Stimulated activated naive CD8-positive, alpha-beta T cell treated with anti-CD3 and anti-CD28 coated beads, Interleukin-15, amount 100 ng/mL, for 72 hours (primary cell): ENCODE results near the gene ABLIM3.
"Not testable (repeated sequence)": the region's sequence is repeated elsewhere in the genome, so short reads cannot be mapped to it uniquely, and the experiment has no call there.

Source experiments
- ATAC-seq: fragments of 150-1000 bp; cut with Tn5 transposase; 2 replicates; pipeline ENCODE4 v1.10.0; 2021; ENCODE audit warnings: mild to moderate bottlenecking, moderate library complexity
- DNase-seq, 2 donors: peaks; one replicate each; pipeline ENCODE4 v3.0.0; 2021 to 2022
- H3K27ac Mint-ChIP-seq, 2 donors: one replicate each; pipeline ENCODE4 v1.8.0; 2022; ENCODE audit warnings: mild to moderate bottlenecking in 2 of 2, mixed read lengths in 2 of 2, moderate library complexity in 2 of 2
- H3K27me3 Mint-ChIP-seq: one replicate; pipeline ENCODE4 v1.8.0; 2022; ENCODE audit warnings: mixed read lengths
- H3K4me1 Mint-ChIP-seq: one replicate; pipeline ENCODE4 v1.8.0; 2022; ENCODE audit warnings: mild to moderate bottlenecking, mixed read lengths
- H3K4me3 Mint-ChIP-seq, 2 donors: one replicate each; pipeline ENCODE4 v1.8.0; 2022; ENCODE audit warnings: mild to moderate bottlenecking in 2 of 2, mixed read lengths in 2 of 2, moderate library complexity in 1 of 2
- H3K9me3 Mint-ChIP-seq, 2 donors: one replicate each; pipeline ENCODE4 v1.8.0; 2022; ENCODE audit warnings: mixed read lengths in 2 of 2

Gene ABLIM3

DNA sequence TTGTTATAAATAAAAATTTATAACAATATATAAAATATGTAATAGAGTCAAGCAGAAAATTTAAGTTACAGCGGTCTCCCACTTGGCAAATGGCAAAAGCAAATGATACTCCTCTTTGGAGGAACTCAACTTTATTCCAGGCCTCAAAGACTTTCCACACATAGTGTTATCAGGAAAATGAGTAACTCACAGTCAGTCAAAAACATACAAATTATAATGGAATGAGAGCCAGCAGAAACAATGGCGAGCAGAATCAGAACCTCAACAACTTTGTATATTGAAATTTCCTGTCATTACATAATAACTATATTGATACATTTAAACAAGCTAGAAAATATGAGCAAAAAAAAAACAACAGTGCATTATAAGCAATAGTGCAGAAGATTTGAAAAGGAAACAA is 45.2 kb downstream of the ABLIM3 start:
- Mint-ChIP-seq H3K4me1 (no peaks in the 10 kb centered on the region), H3K27ac (no peak overlapping the region), H3K27me3 (peaks cover 11% of the 10 kb centered on the region), H3K4me3 (no peak overlapping the region), H3K9me3 (no peaks in the 10 kb centered on the region)
- ATAC-seq, result no peak
- no peak for DNase-seq

DNA sequence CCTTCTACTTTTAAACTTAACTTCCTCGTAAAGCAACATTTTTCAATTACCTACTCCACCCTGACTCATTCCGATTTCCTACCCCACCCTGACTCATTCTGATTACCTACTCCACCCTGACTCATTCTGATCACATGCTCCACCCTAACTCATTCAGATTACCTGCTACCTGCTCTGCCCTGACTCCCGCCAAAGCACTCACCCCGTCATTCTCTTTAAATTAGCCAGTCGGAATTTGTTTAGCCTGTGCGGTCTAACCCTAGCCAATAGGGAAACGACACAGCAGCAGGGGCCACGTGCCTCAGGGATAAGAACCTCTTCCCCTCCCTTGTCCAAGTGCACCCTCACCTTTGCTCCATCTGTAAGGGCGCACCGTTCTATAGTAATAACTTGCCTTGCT is 46.3 kb downstream of the ABLIM3 start:
- ATAC-seq, H3K4me3 Mint-ChIP-seq, H3K9me3 Mint-ChIP-seq, DNase-seq, H3K27ac Mint-ChIP-seq, H3K4me1 Mint-ChIP-seq: not testable (repeated sequence)
- H3K27me3 Mint-ChIP-seq, result peaks cover 11% of the 10 kb centered on the region

DNA sequence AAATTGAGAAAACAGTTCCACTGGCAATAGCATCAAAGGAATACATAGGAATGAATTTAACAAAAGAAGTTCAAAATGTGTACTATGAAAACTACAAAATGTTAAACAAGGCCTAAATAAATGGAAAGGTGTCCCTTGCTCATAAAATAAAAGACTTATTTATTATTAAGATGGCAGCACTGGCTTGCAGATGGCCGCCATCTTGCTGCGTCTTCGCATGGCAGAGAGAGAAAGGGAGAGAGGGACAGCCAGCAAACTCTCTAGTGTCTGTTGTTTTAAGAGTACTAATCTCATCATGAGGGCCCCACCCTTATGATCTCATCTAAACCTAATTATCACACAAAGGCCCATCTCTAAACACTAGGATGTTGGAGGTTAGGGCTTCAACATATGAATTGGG is 47.1 kb downstream of the ABLIM3 start:
- no peak for ATAC-seq
- H3K9me3 Mint-ChIP-seq, result no peaks in the 10 kb centered on the region
- DNase-seq, result no peak
- peaks cover 10% of the 10 kb centered on the region for H3K27me3 Mint-ChIP-seq
- H3K4me3 Mint-ChIP-seq, result no peak overlapping the region
- H3K27ac Mint-ChIP-seq, result no peak overlapping the region
- no peaks in the 10 kb centered on the region for H3K4me1 Mint-ChIP-seq

DNA sequence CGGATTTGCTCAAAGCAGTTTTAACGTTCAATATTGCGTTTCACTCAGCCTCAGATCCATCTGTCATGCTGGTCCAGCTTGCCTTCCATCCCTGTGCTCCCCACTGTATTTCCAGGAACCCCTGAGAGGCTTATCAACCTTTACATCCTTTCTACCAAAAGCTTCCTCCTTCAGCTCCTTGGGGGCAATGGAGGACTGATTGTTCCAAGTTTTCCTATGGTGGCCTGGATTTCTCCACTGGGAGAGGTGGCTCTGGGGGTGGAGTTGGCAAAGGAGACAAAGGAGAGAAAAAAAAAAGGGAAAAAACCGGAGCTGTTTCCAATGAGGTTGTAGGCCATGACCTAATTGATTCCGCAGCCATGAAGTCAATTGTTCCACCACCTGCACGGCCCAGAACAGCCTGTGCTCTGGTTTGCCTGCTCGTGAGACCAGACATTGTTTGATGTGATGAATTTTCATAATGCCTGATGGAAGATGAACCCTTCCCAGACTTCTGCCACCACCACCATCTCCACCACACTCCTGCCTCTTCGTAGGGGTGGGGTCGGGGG is 54.1 kb downstream of the ABLIM3 start:
- DNase-seq (no peak), ATAC-seq (no peak)
- Mint-ChIP-seq H3K4me1 (no peaks in the 10 kb centered on the region), H3K4me3 (no peak overlapping the region), H3K27me3 (no peaks in the 10 kb centered on the region), H3K9me3 (no peaks in the 10 kb centered on the region), H3K27ac (no peak overlapping the region)

DNA sequence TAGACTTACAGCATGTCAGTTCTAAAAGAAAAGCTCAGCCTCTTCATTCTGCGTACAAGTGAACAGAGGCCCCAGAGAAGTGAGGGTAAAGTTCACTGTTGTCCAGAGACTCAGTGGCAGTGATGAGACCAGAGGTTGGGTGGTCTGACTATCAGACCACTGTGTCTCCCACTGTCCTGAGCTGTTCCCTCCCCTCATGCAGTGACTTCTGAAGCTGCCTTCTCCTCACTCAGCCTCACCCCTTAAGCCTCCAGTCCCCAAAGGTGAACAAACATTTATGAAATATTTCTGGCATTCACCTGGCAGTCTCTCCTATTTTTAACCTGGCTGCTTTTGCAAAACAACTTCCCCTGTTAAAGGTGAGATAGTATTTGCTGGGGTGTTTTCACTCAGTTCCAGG is 54.7 kb downstream of the ABLIM3 start:
- DNase-seq (no peak), ATAC-seq (no peak)
- Mint-ChIP-seq H3K4me1 (no peaks in the 10 kb centered on the region), H3K27ac (peak overlapping the region in 1 of 2 donors; percentile 4), H3K4me3 (no peak overlapping the region), H3K9me3 (no peaks in the 10 kb centered on the region), H3K27me3 (no peaks in the 10 kb centered on the region)

DNA sequence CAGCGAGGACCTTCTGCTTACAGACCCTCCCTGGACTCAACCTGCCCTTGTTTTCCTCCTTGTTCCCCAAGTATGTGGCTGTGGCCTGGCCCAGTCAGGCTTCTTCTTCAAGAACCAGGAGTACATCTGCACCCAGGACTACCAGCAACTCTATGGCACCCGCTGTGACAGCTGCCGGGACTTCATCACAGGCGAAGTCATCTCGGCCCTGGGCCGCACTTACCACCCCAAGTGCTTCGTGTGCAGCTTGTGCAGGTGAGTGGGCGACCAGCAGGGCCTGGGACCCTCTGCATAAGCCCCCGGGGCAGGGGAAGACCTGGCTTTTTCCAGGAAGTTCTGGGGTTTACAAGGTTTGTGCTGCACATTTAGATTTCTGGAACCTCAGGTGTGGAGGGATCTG is 56.9 kb downstream of the ABLIM3 start:
- H3K4me1 Mint-ChIP-seq, result no peaks in the 10 kb centered on the region
- H3K27ac Mint-ChIP-seq, result no peak overlapping the region
- H3K27me3 Mint-ChIP-seq, result no peaks in the 10 kb centered on the region
- no peaks in the 10 kb centered on the region for H3K9me3 Mint-ChIP-seq
- ATAC-seq (no peak), DNase-seq (no peak)
- H3K4me3 Mint-ChIP-seq, result no peak overlapping the region

DNA sequence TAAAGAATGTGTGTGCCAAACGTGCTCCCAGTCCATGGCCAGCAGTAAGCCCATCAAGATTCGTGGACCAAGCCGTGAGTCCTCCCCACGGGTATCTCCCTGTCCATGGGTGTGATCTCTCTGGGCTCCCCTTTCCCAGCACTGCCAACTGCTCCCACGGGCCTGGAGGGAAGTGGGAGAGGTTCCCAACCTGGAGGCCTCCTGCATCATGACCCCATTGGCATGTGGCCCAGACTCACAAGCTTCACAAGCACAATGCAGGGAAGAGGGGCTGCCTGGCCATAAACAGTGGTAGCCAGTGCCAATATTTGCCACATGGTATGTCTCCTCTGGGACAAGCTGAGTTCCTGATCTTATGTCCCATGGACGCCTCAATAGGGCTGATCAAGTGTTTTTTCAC is 59.1 kb downstream of the ABLIM3 start:
- H3K27ac Mint-ChIP-seq, result no peak overlapping the region
- no peak overlapping the region for H3K4me3 Mint-ChIP-seq
- ATAC-seq (no peak), DNase-seq (no peak)
- H3K27me3 Mint-ChIP-seq, result no peaks in the 10 kb centered on the region
- H3K4me1 Mint-ChIP-seq, result no peaks in the 10 kb centered on the region
- no peaks in the 10 kb centered on the region for H3K9me3 Mint-ChIP-seq

DNA sequence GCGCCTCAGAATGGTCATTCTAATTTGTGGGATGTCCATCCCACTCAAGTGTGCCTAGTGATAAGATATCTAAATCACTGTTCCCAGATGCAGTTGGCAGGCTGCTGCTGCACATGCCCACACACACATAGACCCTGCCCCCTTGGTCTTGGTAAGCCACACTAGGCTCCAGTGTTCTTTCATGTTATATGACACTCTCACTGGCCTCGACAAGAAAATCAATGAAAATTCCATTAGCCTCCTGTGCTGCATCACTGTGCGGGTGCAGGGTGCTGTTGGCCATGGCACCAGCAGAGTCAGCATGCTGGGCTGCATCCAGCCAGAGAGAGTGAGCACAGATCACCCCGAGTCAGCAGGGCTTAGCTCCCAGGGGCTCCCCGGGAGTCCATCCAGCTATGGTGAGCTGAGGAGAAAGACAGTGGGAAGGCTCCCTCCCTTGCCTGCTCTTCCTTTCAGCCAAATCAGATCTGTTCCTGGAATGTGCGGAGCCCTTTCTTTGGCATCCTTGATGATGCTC is 59.9 kb downstream of the ABLIM3 start:
- no peaks in the 10 kb centered on the region for H3K27me3 Mint-ChIP-seq
- no peaks in the 10 kb centered on the region for H3K4me1 Mint-ChIP-seq
- no peak overlapping the region for H3K27ac Mint-ChIP-seq
- no peak for DNase-seq
- no peak overlapping the region for H3K4me3 Mint-ChIP-seq
- peak; percentile 19 for ATAC-seq
- H3K9me3 Mint-ChIP-seq, result no peaks in the 10 kb centered on the region

DNA sequence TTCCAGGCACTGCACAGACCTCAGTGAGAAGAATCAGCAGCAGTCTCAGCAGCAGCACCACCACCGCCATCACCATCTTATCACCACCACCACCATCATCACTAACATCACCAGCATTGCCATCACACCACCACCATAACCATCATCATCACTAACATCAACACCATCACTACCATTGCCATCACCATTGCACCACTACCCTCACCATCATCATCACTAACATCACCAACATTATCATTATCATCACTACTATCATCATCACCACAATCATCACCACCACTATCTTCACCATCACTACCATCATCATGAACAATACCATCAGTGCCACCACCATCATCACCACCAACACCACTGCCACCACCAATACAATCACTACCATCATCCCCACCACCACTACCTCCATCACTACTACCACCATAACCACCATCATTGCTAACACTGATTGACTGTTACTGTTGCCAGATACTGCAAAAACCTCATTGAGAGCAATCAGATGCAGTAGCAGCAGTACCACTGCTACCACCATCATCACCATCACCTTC is 61.7 kb downstream of the ABLIM3 start:
- no peak overlapping the region for H3K4me3 Mint-ChIP-seq
- no peaks in the 10 kb centered on the region for H3K27me3 Mint-ChIP-seq
- no peaks in the 10 kb centered on the region for H3K9me3 Mint-ChIP-seq
- no peak overlapping the region for H3K27ac Mint-ChIP-seq
- DNase-seq, result no peak
- H3K4me1 Mint-ChIP-seq, result no peaks in the 10 kb centered on the region
- peak; percentile 27 for ATAC-seq

DNA sequence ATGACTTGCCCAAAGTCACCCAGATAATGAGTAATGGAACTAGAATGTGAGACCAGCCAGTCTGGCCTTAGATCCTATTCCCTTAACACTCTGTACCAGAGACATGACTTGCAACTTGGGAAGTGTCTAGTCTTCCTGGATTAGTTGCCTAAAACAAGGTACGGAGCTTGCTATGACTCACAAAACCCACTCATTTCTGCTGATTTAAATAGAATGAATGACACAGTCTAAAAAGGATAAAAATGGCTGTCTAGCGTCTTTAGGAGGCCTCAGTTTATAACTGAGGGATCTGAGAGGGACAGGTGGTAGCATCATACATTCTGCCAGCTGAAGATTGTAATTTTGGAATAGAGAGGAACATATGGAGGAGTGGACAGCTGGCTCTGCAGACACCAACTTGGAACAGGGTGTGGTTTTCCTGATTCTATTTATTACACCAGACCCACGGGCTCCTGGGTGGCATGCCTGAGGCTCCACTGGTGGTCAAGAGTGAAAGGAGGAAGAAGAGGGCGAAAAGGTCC is 62.7 kb downstream of the ABLIM3 start:
- no peaks in the 10 kb centered on the region for H3K9me3 Mint-ChIP-seq
- no peak overlapping the region for H3K27ac Mint-ChIP-seq
- H3K4me1 Mint-ChIP-seq, result no peaks in the 10 kb centered on the region
- H3K4me3 Mint-ChIP-seq, result no peak overlapping the region
- ATAC-seq, result no peak
- no peaks in the 10 kb centered on the region for H3K27me3 Mint-ChIP-seq
- no peak for DNase-seq

DNA sequence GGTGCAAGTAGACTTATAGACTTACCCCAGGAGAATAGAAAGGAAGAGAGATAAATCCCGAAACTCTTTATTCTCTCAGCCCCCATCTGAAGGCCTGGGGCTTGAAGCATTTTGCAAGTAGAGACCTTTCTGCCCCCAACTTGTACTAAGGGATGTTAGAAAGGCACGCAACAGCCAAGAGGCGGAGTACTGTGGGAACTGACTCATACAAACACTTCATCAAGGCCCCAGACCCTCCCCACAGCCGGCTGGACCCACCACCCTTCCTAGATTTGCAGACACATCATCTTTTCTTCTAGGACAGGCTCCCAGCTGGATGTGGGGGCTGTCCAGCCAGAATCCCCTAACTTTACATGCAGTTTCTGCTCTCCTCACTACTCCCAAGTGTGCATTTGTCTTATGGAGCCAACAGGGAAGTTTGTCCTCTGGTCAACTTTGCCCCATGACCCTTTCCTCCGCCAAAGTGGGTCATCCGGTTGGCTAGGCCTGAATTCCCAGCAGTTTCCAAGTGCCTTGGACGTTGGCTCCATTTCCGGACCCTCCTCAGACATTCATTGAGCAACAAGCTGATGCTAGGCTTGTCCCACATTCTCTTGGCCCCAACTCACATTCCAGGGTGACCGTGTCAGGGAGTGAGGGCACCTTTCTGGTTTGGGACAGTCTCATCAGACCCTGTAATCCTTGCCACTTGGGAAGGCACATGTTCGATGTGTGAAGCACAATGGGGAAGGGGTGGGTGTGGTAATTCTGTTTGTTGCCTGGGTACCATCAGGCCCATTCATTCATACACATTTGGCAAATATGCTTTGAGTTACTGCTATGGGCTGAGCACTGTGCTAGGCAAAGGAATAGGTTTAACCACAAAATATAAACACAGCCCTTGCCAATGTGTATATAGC is 64.6 kb downstream of the ABLIM3 start:
- peaks cover 3% of the 10 kb centered on the region for H3K4me1 Mint-ChIP-seq
- ATAC-seq (no peak), DNase-seq (no peak)
- H3K27me3 Mint-ChIP-seq, result no peaks in the 10 kb centered on the region
- no peak overlapping the region for H3K27ac Mint-ChIP-seq
- H3K4me3 Mint-ChIP-seq, result no peak overlapping the region
- H3K9me3 Mint-ChIP-seq, result no peaks in the 10 kb centered on the region

DNA sequence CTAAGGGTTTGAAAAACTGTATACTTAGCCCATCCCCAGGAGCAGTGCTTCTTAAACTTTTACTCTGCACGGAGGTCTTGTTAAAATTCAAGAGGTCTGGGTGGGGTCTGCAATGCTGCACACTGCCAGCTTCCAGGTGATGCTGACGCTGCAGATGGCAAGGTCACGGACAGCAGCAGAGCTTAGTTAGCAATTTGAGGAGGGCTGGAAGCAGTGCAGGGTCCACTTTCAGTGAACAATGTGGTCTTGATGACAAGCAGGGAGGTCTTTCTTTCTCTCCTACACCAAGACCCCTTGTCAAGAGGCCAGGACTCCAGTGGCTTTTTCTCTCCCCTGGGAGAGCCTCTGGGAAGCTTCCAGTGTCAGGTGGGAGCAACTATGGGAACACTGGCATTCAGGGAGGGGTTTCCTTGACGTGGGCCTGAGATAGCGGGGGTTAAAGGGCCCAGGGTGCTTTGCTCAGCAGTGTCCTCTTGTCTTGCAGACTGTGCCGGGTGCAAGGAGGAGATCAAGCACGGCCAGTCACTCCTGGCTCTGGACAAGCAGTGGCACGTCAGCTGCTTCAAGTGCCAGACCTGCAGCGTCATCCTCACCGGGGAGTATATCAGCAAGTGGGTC is 65.3 kb downstream of the ABLIM3 start:
- ATAC-seq (no peak), DNase-seq (no peak)
- Mint-ChIP-seq H3K4me3 (no peak overlapping the region), H3K27ac (no peak overlapping the region), H3K9me3 (no peaks in the 10 kb centered on the region), H3K4me1 (peaks cover 11% of the 10 kb centered on the region), H3K27me3 (no peaks in the 10 kb centered on the region)

DNA sequence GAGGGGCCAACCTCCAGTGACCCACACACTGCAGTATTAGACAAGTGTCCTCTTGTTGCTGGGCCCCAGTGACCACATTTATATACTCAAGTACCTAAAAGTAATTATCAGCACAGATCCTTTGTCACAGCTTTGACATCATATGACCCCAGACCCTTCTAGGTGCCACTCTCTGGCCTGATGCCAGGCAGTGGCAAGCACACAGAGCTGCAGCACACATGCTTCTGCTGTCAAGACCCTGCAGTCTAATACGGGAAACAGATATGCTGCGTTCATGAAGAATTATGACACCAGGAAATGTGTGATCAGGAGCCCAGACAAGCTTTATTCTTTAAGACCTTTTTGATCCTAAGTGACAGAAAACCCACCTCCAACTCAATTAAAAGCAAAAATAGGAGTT is 66.5 kb downstream of the ABLIM3 start:
- H3K4me1 Mint-ChIP-seq, result peaks cover 17% of the 10 kb centered on the region
- no peaks in the 10 kb centered on the region for H3K9me3 Mint-ChIP-seq
- H3K27ac Mint-ChIP-seq, result no peak overlapping the region
- H3K27me3 Mint-ChIP-seq, result no peaks in the 10 kb centered on the region
- H3K4me3 Mint-ChIP-seq, result no peak overlapping the region
- DNase-seq (no peak), ATAC-seq (no peak)

DNA sequence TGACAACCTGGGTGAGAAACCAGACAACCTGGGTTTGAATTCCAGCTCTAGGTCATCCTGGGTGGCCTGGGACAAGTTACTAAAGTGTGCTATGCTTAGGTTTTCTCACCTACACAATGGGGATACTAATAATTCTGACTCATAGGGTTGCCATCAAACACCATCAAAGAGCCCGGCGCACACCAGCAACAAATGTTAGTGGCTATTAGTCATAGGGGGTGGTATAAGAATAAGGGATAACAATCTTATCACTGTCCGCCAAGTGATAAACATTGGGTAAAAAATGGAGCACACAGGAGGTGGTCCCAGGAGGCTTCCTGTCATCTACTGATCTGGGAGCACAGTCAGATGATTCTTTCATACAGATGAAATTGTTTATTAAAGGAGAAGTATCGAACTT is 68.9 kb downstream of the ABLIM3 start:
- H3K27ac Mint-ChIP-seq, result no peak overlapping the region
- no peak for DNase-seq
- no peaks in the 10 kb centered on the region for H3K27me3 Mint-ChIP-seq
- no peak for ATAC-seq
- H3K4me1 Mint-ChIP-seq, result peaks cover 17% of the 10 kb centered on the region
- no peak overlapping the region for H3K4me3 Mint-ChIP-seq
- H3K9me3 Mint-ChIP-seq, result no peaks in the 10 kb centered on the region

DNA sequence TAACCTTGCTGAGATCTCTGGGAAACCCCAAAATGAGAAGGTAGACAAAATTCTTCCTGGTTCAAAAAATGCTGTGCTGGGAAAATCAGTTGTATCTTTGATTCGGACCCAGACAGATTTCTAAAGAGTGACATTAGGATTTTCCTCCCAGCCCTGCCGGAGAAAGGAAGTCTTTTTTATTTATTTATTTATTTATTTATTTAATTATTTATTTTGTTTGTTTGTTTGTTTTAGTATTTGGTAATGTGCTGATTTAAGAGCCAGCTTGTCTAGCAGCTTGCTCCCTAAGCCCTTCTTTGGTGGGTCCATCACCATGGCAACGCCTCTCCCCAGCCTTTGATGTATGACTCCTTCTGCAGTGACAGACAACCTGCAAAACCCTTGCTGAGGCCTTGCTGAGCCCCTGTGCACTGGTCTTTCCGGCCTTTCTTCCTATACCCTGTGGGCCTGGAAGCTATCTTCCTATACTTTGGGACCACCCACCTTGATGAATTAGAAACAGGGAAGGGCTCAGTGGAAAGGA is 69.7 kb downstream of the ABLIM3 start:
- H3K27ac Mint-ChIP-seq, result no peak overlapping the region
- H3K9me3 Mint-ChIP-seq, result no peaks in the 10 kb centered on the region
- H3K4me1 Mint-ChIP-seq, result peaks cover 17% of the 10 kb centered on the region
- H3K27me3 Mint-ChIP-seq, result no peaks in the 10 kb centered on the region
- ATAC-seq (no peak), DNase-seq (no peak)
- H3K4me3 Mint-ChIP-seq, result no peak overlapping the region

DNA sequence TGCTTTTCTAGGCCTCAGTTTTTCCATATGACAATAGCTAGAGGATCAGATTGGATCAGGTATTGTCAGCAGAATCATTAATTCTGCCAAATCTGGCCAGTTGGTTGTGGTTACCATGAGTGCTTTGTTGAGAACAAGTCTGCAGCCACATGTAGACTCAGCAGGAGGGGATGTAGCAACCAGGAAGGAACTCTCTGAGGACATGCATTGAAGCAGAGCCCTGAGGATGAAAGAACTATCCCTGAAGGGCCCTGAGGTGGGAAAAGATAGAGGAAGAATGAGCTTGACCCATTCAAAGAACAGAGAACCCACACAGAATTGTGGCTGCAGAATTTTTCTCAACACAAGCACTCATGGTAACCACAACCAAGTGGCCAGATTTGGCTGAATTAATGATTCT is 70.3 kb downstream of the ABLIM3 start:
- no peak for ATAC-seq
- Mint-ChIP-seq H3K4me3 (no peak overlapping the region), H3K27ac (no peak overlapping the region), H3K9me3 (no peaks in the 10 kb centered on the region), H3K27me3 (no peaks in the 10 kb centered on the region), H3K4me1 (peaks cover 17% of the 10 kb centered on the region)
- no peak for DNase-seq
